GM21528 (cell line): ENCODE measurements around the gene SPRR2E.
"Not testable (repeated sequence)": the region's sequence is repeated elsewhere in the genome, so short reads cannot be mapped to it uniquely, and the experiment has no call there.

ENCODE experiments used
- ATAC-seq: cut with Tn5 transposase; IDR thresholded peaks from one replicate; pipeline ENCODE4 v1.9.1; 2021; ENCODE audit warnings: mild to moderate bottlenecking, moderate library complexity; ENCODE audit not compliant: unreplicated experiment, low FRiP score

The SPRR2E gene

GRCh38 chr1:153094426-153094825 is at the start of gene SPRR2E:
TSS of gene SPRR2E (minus strand) at chr1:153094526. CDS start at chr1:153093751, 775 bp downstream.
- ATAC-seq, result no peak

GRCh38 chr1:153141377-153141776 is 47.1 kb upstream of the SPRR2E start:
- no peak for ATAC-seq

GRCh38 chr1:153140484-153140883 is 46.2 kb upstream of the SPRR2E start:
- no peak for ATAC-seq

- no peak for ATAC-seq
Measured at GRCh38 chr1:153133743-153134142, 39.4 kb upstream of the SPRR2E start.

- ATAC-seq, result no peak
Measured at GRCh38 chr1:153133267-153133666, 38.9 kb upstream of the SPRR2E start.

- ATAC-seq, result not testable (repeated sequence)
Measured at GRCh38 chr1:153128688-153129087, 34.4 kb upstream of the SPRR2E start.

GRCh38 chr1:153127296-153127695 is 33.0 kb upstream of the SPRR2E start:
- ATAC-seq, result no peak

- ATAC-seq, result no peak
Measured at GRCh38 chr1:153125536-153125935, 31.2 kb upstream of the SPRR2E start.

- ATAC-seq, result not testable (repeated sequence)
Measured at GRCh38 chr1:153123793-153124192, 29.5 kb upstream of the SPRR2E start.

GRCh38 chr1:153122831-153123421 is 28.6 kb upstream of the SPRR2E start:
- no peak for ATAC-seq

- no peak for ATAC-seq
Measured at GRCh38 chr1:153120945-153121344, 26.6 kb upstream of the SPRR2E start.

GRCh38 chr1:153119491-153119971 is 25.2 kb upstream of the SPRR2E start:
- no peak for ATAC-seq

- ATAC-seq, result not testable (repeated sequence)
Measured at GRCh38 chr1:153115264-153115663, 20.9 kb upstream of the SPRR2E start.

- no peak for ATAC-seq
Measured at GRCh38 chr1:153113416-153113815, 19.1 kb upstream of the SPRR2E start, which contains the start of gene SPRR2F. TSS of gene SPRR2F (minus strand) at chr1:153113516. CDS start at chr1:153112733, 783 bp downstream.

- not testable (repeated sequence) for ATAC-seq
Measured at GRCh38 chr1:153112454-153112853, 18.1 kb upstream of the SPRR2E start.

GRCh38 chr1:153100245-153100644 is 5.9 kb upstream of the SPRR2E start:
- ATAC-seq, result no peak

GRCh38 chr1:153099461-153100045 is 5.2 kb upstream of the SPRR2E start:
- ATAC-seq, result no peak

- ATAC-seq, result no peak
Measured at GRCh38 chr1:153095764-153096163, 1.4 kb upstream of the SPRR2E start.

GRCh38 chr1:153087652-153088051 is 6.7 kb downstream of the SPRR2E start:
- ATAC-seq, result no peak

- no peak for ATAC-seq
Measured at GRCh38 chr1:153081736-153082135, 12.6 kb downstream of the SPRR2E start.

GRCh38 chr1:153072806-153073726 is 21.3 kb downstream of the SPRR2E start:
- no peak for ATAC-seq
